H9 (cell line): ENCODE results near the gene MGAT2. TPM values are rescaled to one million over a fixed set of nuclear protein-coding genes. Genes with fewer than 3 reads are reported as not detected.
A peak's percentile ranks its signal among the peaks of the same experiment; 100 is the strongest.

ENCODE experiments used
- DNase-seq: peaks from one replicate; pipeline ENCODE4 v3.0.0-alpha.2; 2017
- H2AFZ ChIP-seq: one replicate; pipeline ENCODE4 v1.6.1; 2013; ENCODE audit warnings: mild to moderate bottlenecking, low read length, control low read depth, moderate library complexity
- H2AK5ac ChIP-seq: 2 replicates; pipeline ENCODE4 v1.6.1; 2013; ENCODE audit warnings: low read length, control low read depth, mixed read lengths; ENCODE audit not compliant: insufficient read length
- H2BK120ac ChIP-seq: one replicate; pipeline ENCODE4 v1.6.1; 2013; ENCODE audit warnings: low read depth, mild to moderate bottlenecking, low read length, control low read depth, inconsistent platforms; ENCODE audit not compliant: poor library complexity, severe bottlenecking
- H2BK12ac ChIP-seq: 2 replicates; pipeline ENCODE4 v1.6.1; 2013; ENCODE audit warnings: low read length, control low read depth, mixed read lengths, low read depth; ENCODE audit not compliant: insufficient read length
- H2BK15ac ChIP-seq: 2 replicates; pipeline ENCODE4 v1.6.1; 2013; ENCODE audit warnings: low read depth, low read length, control low read depth
- H2BK20ac ChIP-seq: one replicate; pipeline ENCODE4 v1.6.1; 2013; ENCODE audit warnings: low read depth, mild to moderate bottlenecking, low read length, control low read depth, inconsistent platforms; ENCODE audit not compliant: poor library complexity, severe bottlenecking
- H2BK5ac ChIP-seq: 2 replicates; pipeline ENCODE4 v1.6.1; 2013; ENCODE audit warnings: low read length, control low read depth, mixed read lengths; ENCODE audit not compliant: insufficient read length
- H3K14ac ChIP-seq: 2 replicates; pipeline ENCODE4 v1.6.1; 2013; ENCODE audit warnings: low read length, control low read depth; ENCODE audit not compliant: insufficient read depth
- H3K18ac ChIP-seq: 2 replicates; pipeline ENCODE4 v1.6.1; 2013; ENCODE audit warnings: low read depth, mild to moderate bottlenecking, mixed read lengths, low read length, control low read depth; ENCODE audit not compliant: insufficient read length
- H3K23ac ChIP-seq: 2 replicates; pipeline ENCODE4 v1.6.1; 2013; ENCODE audit warnings: low read length, control low read depth, mixed read lengths, low read depth; ENCODE audit not compliant: insufficient read length
- H3K23me2 ChIP-seq: 2 replicates; pipeline ENCODE4 v1.6.1; 2013; ENCODE audit warnings: low read depth, mild to moderate bottlenecking, mixed read lengths, low read length, control low read depth; ENCODE audit not compliant: insufficient read length, poor library complexity, severe bottlenecking
- H3K27ac ChIP-seq: 2 replicates; pipeline ENCODE4 v1.5.1; 2013; ENCODE audit warnings: low read length, control low read depth, mixed read lengths, low read depth; ENCODE audit not compliant: insufficient read length
- H3K27me3 ChIP-seq: 2 replicates; pipeline ENCODE4 v1.6.1; 2013; ENCODE audit warnings: low read length, control low read depth, inconsistent platforms; ENCODE audit not compliant: insufficient read depth
- H3K4ac ChIP-seq: 2 replicates; pipeline ENCODE4 v1.6.1; 2013; ENCODE audit warnings: low read depth, mild to moderate bottlenecking, control low read depth, inconsistent platforms, low read length, moderate library complexity
- H3K4me1 ChIP-seq: 2 replicates; pipeline ENCODE4 v1.6.1; 2013; ENCODE audit warnings: low read length, control low read depth, inconsistent platforms; ENCODE audit not compliant: insufficient read depth
- H3K4me2 ChIP-seq: 2 replicates; pipeline ENCODE4 v1.6.1; 2013; ENCODE audit warnings: low read length, control low read depth, mixed read lengths; ENCODE audit not compliant: insufficient read length, insufficient read depth
- H3K56ac ChIP-seq: 2 replicates; pipeline ENCODE4 v1.6.1; 2013; ENCODE audit warnings: low read depth, mild to moderate bottlenecking, mixed read lengths, low read length, control low read depth; ENCODE audit not compliant: insufficient read length
- H3K79me1 ChIP-seq: 2 replicates; pipeline ENCODE4 v1.6.1; 2013; ENCODE audit warnings: low read depth, mild to moderate bottlenecking, moderate library complexity, low read length, control low read depth, inconsistent platforms; ENCODE audit not compliant: insufficient read depth, poor library complexity, severe bottlenecking
- H3K79me2 ChIP-seq: 2 replicates; pipeline ENCODE4 v1.6.1; 2013; ENCODE audit warnings: low read length, control low read depth, inconsistent platforms; ENCODE audit not compliant: insufficient read depth
- H3K9ac ChIP-seq: 2 replicates; pipeline ENCODE4 v1.6.1; 2013; ENCODE audit warnings: low read length, control low read depth, mixed read lengths; ENCODE audit not compliant: insufficient read length; ENCODE audit errors: extremely low read depth
- H3K9me3 ChIP-seq: one replicate; pipeline ENCODE4 v1.6.1; 2013; ENCODE audit warnings: low read depth, low read length, inconsistent platforms; ENCODE audit not compliant: control insufficient read depth
- H3T11ph ChIP-seq: one replicate; pipeline ENCODE4 v1.6.1; 2013; ENCODE audit warnings: mild to moderate bottlenecking, low read length, control low read depth, inconsistent platforms
- H4K20me1 ChIP-seq: one replicate; pipeline ENCODE4 v1.6.1; 2013; ENCODE audit not compliant: control insufficient read depth, insufficient read length, insufficient read depth
- H4K5ac ChIP-seq: 2 replicates; pipeline ENCODE4 v1.6.1; 2013; ENCODE audit warnings: low read depth, mild to moderate bottlenecking, mixed read lengths, low read length, control low read depth; ENCODE audit not compliant: insufficient read length
- H4K8ac ChIP-seq: replicated peaks from 2 replicates; pipeline ENCODE4 v1.6.1; 2013; ENCODE audit warnings: low read length, control low read depth, mixed read lengths, low read depth; ENCODE audit not compliant: insufficient read length
- H4K91ac ChIP-seq: 2 replicates; pipeline ENCODE4 v1.6.1; 2013; ENCODE audit warnings: low read depth, mild to moderate bottlenecking, moderate library complexity, mixed read lengths, low read length, control low read depth; ENCODE audit not compliant: insufficient read length
- H3K27ac Mint-ChIP-seq, 3 experiments: 2 replicates in 2 of 3; 3 replicates in 1 of 3; pipeline ENCODE4 v1.8.0; 2020 to 2021; ENCODE audit warnings: mixed read lengths in 3 of 3, mild to moderate bottlenecking in 1 of 3, moderate library complexity in 1 of 3
- H3K27me3 Mint-ChIP-seq: 2 replicates; pipeline ENCODE4 v1.8.0; 2021; ENCODE audit warnings: low read depth, mild to moderate bottlenecking, moderate library complexity, mixed read lengths
- H3K36me3 Mint-ChIP-seq, 3 experiments: 2 replicates in 2 of 3; 3 replicates in 1 of 3; pipeline ENCODE4 v1.8.0; 2020 to 2021; ENCODE audit warnings: low read depth in 3 of 3, mixed read lengths in 3 of 3; ENCODE audit not compliant: insufficient read depth in 1 of 3
- H3K4me1 Mint-ChIP-seq, 2 experiments: 2 replicates each; pipeline ENCODE4 v1.8.0; 2020; ENCODE audit warnings: mixed read lengths in 2 of 2
- H3K4me3 Mint-ChIP-seq, 2 experiments: 2 replicates in 1 of 2; 3 replicates in 1 of 2; pipeline ENCODE4 v1.8.0; 2020 to 2021; ENCODE audit warnings: mild to moderate bottlenecking in 2 of 2, mixed read lengths in 2 of 2, moderate library complexity in 1 of 2
- H3K9me3 Mint-ChIP-seq, 2 experiments: 2 replicates in 1 of 2; 3 replicates in 1 of 2; pipeline ENCODE4 v1.8.0; 2020; ENCODE audit warnings: mild to moderate bottlenecking in 2 of 2, mixed read lengths in 2 of 2, moderate library complexity in 1 of 2
- WGBS: extraction: QIAGEN DNeasy Blood & Tissue Kit; methylation state at CpG from one replicate; pipeline ENCODE4 v1.1.7; 2013; ENCODE audit warnings: missing lambda C conversion rate, low lambda C conversion rate, mixed read lengths; ENCODE audit not compliant: insufficient read length; ENCODE audit errors: extremely low coverage; 5-methylcytosine and 5-hydroxymethylcytosine counted together
- total RNA-seq: library from RNA; stranded (reverse); gene quantifications from 2 replicates; pipeline ENCODE4 v1.2.1, GENCODE V29; 2021
- TF ChIP-seq, protein P1 (sequence below): fragments of 200-600 bp; sonication (generic); conservative IDR thresholded peaks from 3 replicates; pipeline ENCODE4 v1.8.0; 2021; ENCODE audit warnings: antibody characterized with exemption, mild to moderate bottlenecking

The MGAT2 gene
- total RNA-seq, 1 experiment from 2014 or later = 24.5 TPM

GRCh38 chr14:49612671-49613070 lies 7.9 kb upstream of the MGAT2 start:
- Histone ChIP-seq H4K20me1 (no peaks in the 10 kb centered on the region), H2BK20ac (no peak overlapping the region), H2BK120ac (no peak overlapping the region), H3K27me3 (no peaks in the 10 kb centered on the region), H4K8ac (no peak overlapping the region), H3K23me2 (no peaks in the 10 kb centered on the region), H3K4me2 (no peak overlapping the region), H3K9me3 (no peaks in the 10 kb centered on the region), H4K5ac (no peak overlapping the region), H3K56ac (no peak overlapping the region), H2AFZ (no peak overlapping the region), H4K91ac (no peak overlapping the region), H3K27ac (no peak overlapping the region), H3K79me1 (no peaks in the 10 kb centered on the region), H3K18ac (no peak overlapping the region), H2BK5ac (no peak overlapping the region), H3T11ph (no peak overlapping the region), H2BK12ac (no peak overlapping the region), H3K79me2 (no peaks in the 10 kb centered on the region), H3K14ac (no peak overlapping the region), H3K4ac (no peak overlapping the region), H2BK15ac (no peak overlapping the region), H3K4me1 (no peaks in the 10 kb centered on the region), H2AK5ac (no peak overlapping the region), H3K23ac (no peak overlapping the region), H3K9ac (no peak overlapping the region)
- no peaks in the 10 kb centered on the region for H3K27me3 Mint-ChIP-seq
- TF ChIP-seq, protein P1, sequence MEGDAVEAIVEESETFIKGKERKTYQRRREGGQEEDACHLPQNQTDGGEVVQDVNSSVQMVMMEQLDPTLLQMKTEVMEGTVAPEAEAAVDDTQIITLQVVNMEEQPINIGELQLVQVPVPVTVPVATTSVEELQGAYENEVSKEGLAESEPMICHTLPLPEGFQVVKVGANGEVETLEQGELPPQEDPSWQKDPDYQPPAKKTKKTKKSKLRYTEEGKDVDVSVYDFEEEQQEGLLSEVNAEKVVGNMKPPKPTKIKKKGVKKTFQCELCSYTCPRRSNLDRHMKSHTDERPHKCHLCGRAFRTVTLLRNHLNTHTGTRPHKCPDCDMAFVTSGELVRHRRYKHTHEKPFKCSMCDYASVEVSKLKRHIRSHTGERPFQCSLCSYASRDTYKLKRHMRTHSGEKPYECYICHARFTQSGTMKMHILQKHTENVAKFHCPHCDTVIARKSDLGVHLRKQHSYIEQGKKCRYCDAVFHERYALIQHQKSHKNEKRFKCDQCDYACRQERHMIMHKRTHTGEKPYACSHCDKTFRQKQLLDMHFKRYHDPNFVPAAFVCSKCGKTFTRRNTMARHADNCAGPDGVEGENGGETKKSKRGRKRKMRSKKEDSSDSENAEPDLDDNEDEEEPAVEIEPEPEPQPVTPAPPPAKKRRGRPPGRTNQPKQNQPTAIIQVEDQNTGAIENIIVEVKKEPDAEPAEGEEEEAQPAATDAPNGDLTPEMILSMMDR = no peak
- H3K36me3 Mint-ChIP-seq = peaks cover 6 to 41% (median 25%) of the 10 kb centered on the region in 3 experiments; a peak in 6 of 7 replicates
- peaks cover 3 to 6% of the 10 kb centered on the region in 2 experiments; a peak in 2 of 4 replicates for H3K4me1 Mint-ChIP-seq
- H3K4me3 Mint-ChIP-seq = no peak overlapping the region
- no CpG with 5 or more reads among the region's 8 CpGs for WGBS
- no peak for DNase-seq
- H3K27ac Mint-ChIP-seq = peak overlapping the region in 2 of 3 experiments; percentile 11 to 83; a peak in 4 of 7 replicates
- no peaks in the 10 kb centered on the region for H3K9me3 Mint-ChIP-seq
